ENCODE measurements around the gene NBDY. TPM values are rescaled to one million over a fixed set of nuclear protein-coding genes. Genes with fewer than 3 reads are reported as not detected.
A peak's percentile ranks its signal among the peaks of the same experiment; 100 is the strongest.

NBDY gene
- total RNA-seq, 1 experiment from 2014 or later, result 53.1 TPM

DNA sequence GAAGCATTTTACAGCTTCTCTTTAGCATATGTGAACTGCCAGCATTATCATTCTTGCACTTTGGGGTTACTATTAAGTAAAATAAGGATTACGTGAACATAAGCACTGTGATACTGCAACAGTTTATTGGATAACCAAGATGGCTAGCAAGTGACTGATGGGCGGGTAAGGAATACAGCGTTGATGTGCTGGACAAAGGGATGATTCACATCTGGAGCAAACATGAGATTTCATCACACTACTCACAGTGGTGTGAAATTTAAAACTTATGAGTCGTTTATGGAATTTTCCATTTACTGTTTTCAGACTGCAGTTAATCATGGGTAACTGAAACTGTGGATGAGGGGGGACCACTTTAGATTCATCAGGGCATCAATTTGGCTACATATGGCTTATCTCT lies 16.0 kb downstream of the NBDY start:
- H3K4me3 ChIP-seq (ENCODE audit: low read depth, low read length, poor library complexity, severe bottlenecking), result no peak overlapping the region
- peak; percentile 17 for DNase-seq (ENCODE audit: low spot score)
- TF ChIP-seq, protein P1, sequence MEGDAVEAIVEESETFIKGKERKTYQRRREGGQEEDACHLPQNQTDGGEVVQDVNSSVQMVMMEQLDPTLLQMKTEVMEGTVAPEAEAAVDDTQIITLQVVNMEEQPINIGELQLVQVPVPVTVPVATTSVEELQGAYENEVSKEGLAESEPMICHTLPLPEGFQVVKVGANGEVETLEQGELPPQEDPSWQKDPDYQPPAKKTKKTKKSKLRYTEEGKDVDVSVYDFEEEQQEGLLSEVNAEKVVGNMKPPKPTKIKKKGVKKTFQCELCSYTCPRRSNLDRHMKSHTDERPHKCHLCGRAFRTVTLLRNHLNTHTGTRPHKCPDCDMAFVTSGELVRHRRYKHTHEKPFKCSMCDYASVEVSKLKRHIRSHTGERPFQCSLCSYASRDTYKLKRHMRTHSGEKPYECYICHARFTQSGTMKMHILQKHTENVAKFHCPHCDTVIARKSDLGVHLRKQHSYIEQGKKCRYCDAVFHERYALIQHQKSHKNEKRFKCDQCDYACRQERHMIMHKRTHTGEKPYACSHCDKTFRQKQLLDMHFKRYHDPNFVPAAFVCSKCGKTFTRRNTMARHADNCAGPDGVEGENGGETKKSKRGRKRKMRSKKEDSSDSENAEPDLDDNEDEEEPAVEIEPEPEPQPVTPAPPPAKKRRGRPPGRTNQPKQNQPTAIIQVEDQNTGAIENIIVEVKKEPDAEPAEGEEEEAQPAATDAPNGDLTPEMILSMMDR (conservative IDR thresholded peaks at IDR 0.05; ENCODE audit: low read depth, low read length), result no peak
- no peak for TF ChIP-seq EZH2 (IDR thresholded peaks at IDR 0.05; ENCODE audit: borderline replicate concordance, low read depth, low read length, poor library complexity, severe bottlenecking)
- BruUV-seq (replicated peaks), result no TSS peak
- ChIA-PET CTCF (no interaction called here), POLR2A (ENCODE audit: low non-redundant PET) (no interaction called here)
- H3K27me3 ChIP-seq (replicated peaks; ENCODE audit: insufficient read depth, low read depth, low read length, poor library complexity), result no peaks in the 10 kb centered on the region
- H3K4me1 ChIP-seq (ENCODE audit: insufficient read depth, low read length, poor library complexity, severe bottlenecking), result no peaks in the 10 kb centered on the region
- H3K27ac ChIP-seq (ENCODE audit: low read depth, low read length, poor library complexity, severe bottlenecking), result no peak overlapping the region
- H3K9me3 ChIP-seq (ENCODE audit: low read depth, low read length, poor library complexity, severe bottlenecking), result peaks cover 12% of the 10 kb centered on the region
- no peaks in the 10 kb centered on the region for H3K36me3 ChIP-seq (ENCODE audit: insufficient read depth, low read length, poor library complexity, severe bottlenecking)
- intact Hi-C loops (cut with micrococcal nuclease; ENCODE audit: unreplicated experiment), result loop anchor here (10.0 kb wide), 1 partner anchor 50 kb away; no protein-coding TSS in a partner anchor

DNA sequence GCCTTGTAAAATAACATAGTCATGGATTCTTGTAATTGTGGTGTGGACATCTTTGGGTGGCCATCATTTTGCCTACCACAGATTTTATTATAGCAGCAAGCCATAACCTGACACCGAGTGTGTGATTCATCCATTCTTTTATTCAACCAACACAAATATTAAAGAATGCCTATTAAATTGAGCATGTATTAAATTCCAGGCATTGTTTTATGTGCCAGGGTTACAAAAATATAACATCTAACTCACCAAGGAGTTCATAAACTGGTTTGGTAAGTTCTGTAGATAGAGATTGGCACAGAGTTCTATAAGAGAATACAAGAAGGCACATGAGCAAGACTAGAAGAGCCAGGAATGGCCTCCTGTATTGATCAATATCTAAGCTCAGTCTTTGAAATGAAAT lies 18.0 kb downstream of the NBDY start:
- no TSS peak for BruUV-seq (replicated peaks)
- no peaks in the 10 kb centered on the region for H3K27me3 ChIP-seq (replicated peaks; ENCODE audit: insufficient read depth, low read depth, low read length, poor library complexity)
- intact Hi-C loops (cut with micrococcal nuclease; ENCODE audit: unreplicated experiment), result loop anchor here (10.0 kb wide), 1 partner anchor 48 kb away; no protein-coding TSS in a partner anchor
- H3K9me3 ChIP-seq (ENCODE audit: low read depth, low read length, poor library complexity, severe bottlenecking), result peaks cover 3% of the 10 kb centered on the region
- POLR2A ChIA-PET (ENCODE audit: low non-redundant PET), result no interaction called here
- H3K4me3 ChIP-seq (ENCODE audit: low read depth, low read length, poor library complexity, severe bottlenecking), result no peak overlapping the region
- TF ChIP-seq, protein P1 (conservative IDR thresholded peaks at IDR 0.05; ENCODE audit: low read depth, low read length), result no peak
- no peak for TF ChIP-seq EZH2 (IDR thresholded peaks at IDR 0.05; ENCODE audit: borderline replicate concordance, low read depth, low read length, poor library complexity, severe bottlenecking)
- CTCF ChIA-PET, result no interaction called here
- no peaks in the 10 kb centered on the region for H3K36me3 ChIP-seq (ENCODE audit: insufficient read depth, low read length, poor library complexity, severe bottlenecking)
- no peak overlapping the region for H3K27ac ChIP-seq (ENCODE audit: low read depth, low read length, poor library complexity, severe bottlenecking)
- no peaks in the 10 kb centered on the region for H3K4me1 ChIP-seq (ENCODE audit: insufficient read depth, low read length, poor library complexity, severe bottlenecking)
- DNase-seq (ENCODE audit: low spot score), result no peak

DNA sequence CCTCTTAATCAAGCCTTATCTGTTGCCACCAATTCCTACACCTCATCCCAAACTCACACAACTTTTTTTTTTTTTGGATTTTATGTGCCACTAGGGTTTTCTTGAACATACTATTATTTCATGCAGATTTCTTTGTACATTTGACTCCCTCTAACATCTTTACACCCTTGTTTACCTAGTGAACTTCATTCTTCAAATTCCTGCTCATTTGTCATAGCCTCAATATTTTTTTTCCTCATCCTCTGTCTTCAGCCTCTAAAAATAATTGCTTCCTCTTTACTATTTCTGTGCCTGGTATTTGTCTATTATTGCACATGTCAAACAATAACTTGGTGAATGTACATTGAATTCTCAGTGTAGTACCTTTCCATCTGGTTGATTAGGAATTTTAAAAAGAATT lies 22.0 kb downstream of the NBDY start:
- no peaks in the 10 kb centered on the region for H3K36me3 ChIP-seq (ENCODE audit: insufficient read depth, low read length, poor library complexity, severe bottlenecking)

More for the DNA sequence above, 22.0 kb downstream of the NBDY start:
- no peaks in the 10 kb centered on the region for H3K27me3 ChIP-seq (replicated peaks; ENCODE audit: insufficient read depth, low read depth, low read length, poor library complexity)
- H3K27ac ChIP-seq (ENCODE audit: low read depth, low read length, poor library complexity, severe bottlenecking), result no peak overlapping the region
- TF ChIP-seq, protein P1 (conservative IDR thresholded peaks at IDR 0.05; ENCODE audit: low read depth, low read length), result no peak
- TF ChIP-seq EZH2 (IDR thresholded peaks at IDR 0.05; ENCODE audit: borderline replicate concordance, low read depth, low read length, poor library complexity, severe bottlenecking), result no peak
- ChIA-PET CTCF (no interaction called here), POLR2A (ENCODE audit: low non-redundant PET) (no interaction called here)
- H3K9me3 ChIP-seq (ENCODE audit: low read depth, low read length, poor library complexity, severe bottlenecking), result no peaks in the 10 kb centered on the region
- BruUV-seq (replicated peaks), result no TSS peak
- H3K4me3 ChIP-seq (ENCODE audit: low read depth, low read length, poor library complexity, severe bottlenecking), result no peak overlapping the region
- intact Hi-C loops (cut with micrococcal nuclease; ENCODE audit: unreplicated experiment), result no loop called here
- H3K4me1 ChIP-seq (ENCODE audit: insufficient read depth, low read length, poor library complexity, severe bottlenecking), result no peaks in the 10 kb centered on the region
- no peak for DNase-seq (ENCODE audit: low spot score)

All from A673 (cell line).